ENCODE results near the gene CDH4.

CDH4 gene

DNA sequence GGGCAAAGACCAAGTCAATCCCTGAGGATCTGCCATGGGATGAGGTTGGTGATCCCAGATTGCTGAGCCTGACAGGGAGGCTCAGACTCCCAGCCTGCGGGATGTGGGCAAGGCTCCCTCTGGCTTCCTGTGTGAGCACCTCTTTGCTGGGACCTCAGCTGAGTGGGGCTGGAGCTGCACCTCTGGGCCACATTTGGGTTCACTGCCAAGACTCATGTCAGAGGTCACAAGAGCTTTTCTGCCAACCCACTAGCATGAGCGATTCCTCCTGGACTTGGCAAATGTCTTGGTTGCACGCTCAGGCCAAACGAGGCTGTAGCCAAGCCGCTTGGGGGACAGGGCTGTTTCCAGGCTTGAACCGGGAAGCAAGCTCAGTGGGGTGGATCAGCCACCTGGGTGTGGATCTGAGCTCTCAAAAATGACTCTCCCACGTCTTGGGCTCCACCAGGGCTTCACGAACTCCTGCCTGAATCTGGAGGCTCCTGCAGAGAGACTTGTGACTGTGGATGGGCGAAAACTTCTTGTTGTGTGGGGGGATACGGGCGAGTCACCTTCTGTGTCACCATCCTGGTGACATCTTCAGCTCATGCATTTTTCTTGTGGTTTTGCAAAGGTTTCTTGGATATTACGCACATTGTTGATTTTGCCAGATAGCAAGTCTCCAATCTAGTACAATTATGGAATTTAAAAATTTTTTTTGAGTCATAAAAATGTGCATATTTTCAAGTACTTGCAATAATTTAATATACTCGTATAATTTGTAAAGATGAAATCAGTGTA is 359.5 kb downstream of the CDH4 start:
- TF ChIP-seq, protein P1, sequence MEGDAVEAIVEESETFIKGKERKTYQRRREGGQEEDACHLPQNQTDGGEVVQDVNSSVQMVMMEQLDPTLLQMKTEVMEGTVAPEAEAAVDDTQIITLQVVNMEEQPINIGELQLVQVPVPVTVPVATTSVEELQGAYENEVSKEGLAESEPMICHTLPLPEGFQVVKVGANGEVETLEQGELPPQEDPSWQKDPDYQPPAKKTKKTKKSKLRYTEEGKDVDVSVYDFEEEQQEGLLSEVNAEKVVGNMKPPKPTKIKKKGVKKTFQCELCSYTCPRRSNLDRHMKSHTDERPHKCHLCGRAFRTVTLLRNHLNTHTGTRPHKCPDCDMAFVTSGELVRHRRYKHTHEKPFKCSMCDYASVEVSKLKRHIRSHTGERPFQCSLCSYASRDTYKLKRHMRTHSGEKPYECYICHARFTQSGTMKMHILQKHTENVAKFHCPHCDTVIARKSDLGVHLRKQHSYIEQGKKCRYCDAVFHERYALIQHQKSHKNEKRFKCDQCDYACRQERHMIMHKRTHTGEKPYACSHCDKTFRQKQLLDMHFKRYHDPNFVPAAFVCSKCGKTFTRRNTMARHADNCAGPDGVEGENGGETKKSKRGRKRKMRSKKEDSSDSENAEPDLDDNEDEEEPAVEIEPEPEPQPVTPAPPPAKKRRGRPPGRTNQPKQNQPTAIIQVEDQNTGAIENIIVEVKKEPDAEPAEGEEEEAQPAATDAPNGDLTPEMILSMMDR (IDR thresholded peaks at IDR 0.05; ENCODE audit: control insufficient read depth, extremely low read depth, insufficient read depth) = no peak
- H3K4me3 ChIP-seq (ENCODE audit: low read depth, low read length) = no peak overlapping the region
- no peak for DNase-seq (ENCODE audit: low read depth)

- no peak for DNase-seq (ENCODE audit: low read depth)
- no peak overlapping the region for H3K4me3 ChIP-seq (ENCODE audit: low read depth, low read length)
- TF ChIP-seq, protein P1 (IDR thresholded peaks at IDR 0.05; ENCODE audit: control insufficient read depth, extremely low read depth, insufficient read depth) = no peak
Observed at GRCh38 chr20:61613917-61614705, 362.1 kb downstream of the CDH4 start.

DNA sequence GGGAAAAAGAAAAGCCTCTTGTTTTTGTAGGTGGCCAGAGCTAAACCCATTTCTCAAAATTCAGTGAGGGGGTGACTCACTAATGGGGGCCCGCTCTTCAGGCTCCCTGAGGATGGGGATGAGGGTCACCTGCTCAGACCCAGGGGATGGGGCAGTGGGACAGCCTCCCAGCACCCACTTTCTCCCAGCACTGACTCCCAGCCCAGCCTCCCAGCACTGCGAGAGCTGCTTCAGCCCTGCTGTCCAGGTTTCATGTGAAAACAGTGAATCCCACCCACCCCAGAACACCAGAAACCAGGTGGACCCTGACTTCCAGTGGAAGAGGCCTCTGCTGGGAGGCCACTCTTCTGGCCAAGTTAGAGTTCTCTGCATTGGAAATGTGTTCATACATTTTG is 362.6 kb downstream of the CDH4 start:
- no peak for DNase-seq (ENCODE audit: low read depth)
- H3K4me3 ChIP-seq (ENCODE audit: low read depth, low read length) = no peak overlapping the region
- TF ChIP-seq, protein P1 (IDR thresholded peaks at IDR 0.05; ENCODE audit: control insufficient read depth, extremely low read depth, insufficient read depth) = no peak

DNA sequence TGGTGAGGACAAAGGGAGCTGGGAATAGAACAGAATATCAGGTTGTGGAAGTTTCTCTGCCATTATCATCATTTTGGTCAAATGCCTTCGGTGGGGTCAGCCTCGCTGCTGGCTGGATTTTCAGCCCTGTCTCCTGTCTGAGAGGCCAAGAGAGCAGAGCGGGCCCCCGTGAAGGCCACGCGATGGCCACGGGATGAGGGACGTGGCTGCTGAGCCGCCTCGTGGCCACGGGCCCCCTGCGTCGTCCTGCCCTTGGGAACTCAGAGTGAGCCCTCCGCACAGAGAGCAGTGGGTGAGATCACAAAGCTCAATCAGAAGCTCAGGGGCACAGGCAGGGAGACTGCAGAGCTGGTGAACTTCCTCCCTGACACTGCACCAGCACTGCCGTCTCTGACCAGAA is 363.7 kb downstream of the CDH4 start:
- no peak for DNase-seq (ENCODE audit: low read depth)
- no peak overlapping the region for H3K4me3 ChIP-seq (ENCODE audit: low read depth, low read length)
- TF ChIP-seq, protein P1 (IDR thresholded peaks at IDR 0.05; ENCODE audit: control insufficient read depth, extremely low read depth, insufficient read depth) = no peak

- TF ChIP-seq, protein P1 (IDR thresholded peaks at IDR 0.05; ENCODE audit: control insufficient read depth, extremely low read depth, insufficient read depth) = no peak
- no peak for DNase-seq (ENCODE audit: low read depth)
Observed at GRCh38 chr20:61619751-61620150, 367.7 kb downstream of the CDH4 start.

GRCh38 chr20:61620174-61620573 is 368.1 kb downstream of the CDH4 start:
- DNase-seq (ENCODE audit: low read depth) = no peak
- no peak overlapping the region for H3K4me3 ChIP-seq (ENCODE audit: low read depth, low read length)
- TF ChIP-seq, protein P1 (IDR thresholded peaks at IDR 0.05; ENCODE audit: control insufficient read depth, extremely low read depth, insufficient read depth) = no peak

More at GRCh38 chr20:61619751-61620150, 367.7 kb downstream of the CDH4 start:
- no peak overlapping the region for H3K4me3 ChIP-seq (ENCODE audit: low read depth, low read length)

Data from LNCaP clone FGC (cell line).